Measurements from ENCODE around the gene GTF3C6.

GRCh38 chr6:110949679-110950285 is 8.7 kb upstream of the GTF3C6 start:
- TF ChIP-seq POLR2AphosphoS5 (IDR thresholded peaks at IDR 0.05) = no peak
- TF ChIP-seq CTCF (IDR thresholded peaks at IDR 0.05) = peak; percentile 36 to 58 (median 54)

Data from esophagus muscularis mucosa (tissue), 3 donors.